ENCODE results near the gene GRID2. TPM values are rescaled to one million over a fixed set of nuclear protein-coding genes. Genes with fewer than 3 reads are reported as not detected.

The GRID2 gene
- total RNA-seq, 1 experiment from 2014 or later: not detected

DNA sequence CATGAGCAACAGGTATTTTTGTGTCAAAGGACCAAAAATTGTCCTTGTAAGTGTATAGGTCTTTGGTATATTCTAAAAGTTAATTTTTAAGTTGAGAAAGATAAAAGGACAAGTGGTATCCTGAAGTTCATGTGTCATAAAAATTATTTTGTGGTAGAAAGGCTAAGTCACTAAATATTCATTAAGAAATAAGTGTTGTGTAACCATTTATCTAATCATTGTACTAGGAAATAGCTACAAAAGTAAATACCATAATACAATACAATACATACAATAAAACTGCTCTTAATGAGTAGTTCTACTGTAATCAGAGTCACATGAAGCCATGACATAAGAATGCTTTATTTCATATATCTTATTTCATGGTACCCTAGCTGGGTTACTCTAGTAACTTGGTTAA is 1442.3 kb downstream of the GRID2 start:
- no peak for DNase-seq (ENCODE audit: low read depth)
- in situ Hi-C loops (cut with HindIII; ENCODE audit: low pct_unique_long_range_greater_than_20kb, low sequenced_read_pairs): no loop called here

DNA sequence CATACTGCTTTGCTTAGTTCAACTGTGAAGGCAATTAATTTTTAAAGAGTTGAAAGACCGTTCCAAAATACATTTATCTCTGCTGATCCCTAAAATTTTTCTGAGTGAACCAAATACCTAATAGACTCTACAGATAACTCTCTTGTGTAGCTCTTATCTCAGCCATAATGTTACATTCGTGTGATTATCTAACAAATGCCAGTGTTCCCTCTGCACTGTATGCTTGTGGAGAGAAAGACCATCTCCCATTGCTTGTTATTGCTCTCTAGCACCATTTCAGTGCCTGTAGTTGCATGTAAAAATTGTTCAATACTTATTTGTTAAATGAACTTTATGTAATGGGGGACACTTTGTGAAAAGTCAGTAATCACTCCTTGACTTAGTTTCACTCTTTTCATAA is 1443.5 kb downstream of the GRID2 start:
- no peak for DNase-seq (ENCODE audit: low read depth)
- in situ Hi-C loops (cut with HindIII; ENCODE audit: low pct_unique_long_range_greater_than_20kb, low sequenced_read_pairs): no loop called here

DNA sequence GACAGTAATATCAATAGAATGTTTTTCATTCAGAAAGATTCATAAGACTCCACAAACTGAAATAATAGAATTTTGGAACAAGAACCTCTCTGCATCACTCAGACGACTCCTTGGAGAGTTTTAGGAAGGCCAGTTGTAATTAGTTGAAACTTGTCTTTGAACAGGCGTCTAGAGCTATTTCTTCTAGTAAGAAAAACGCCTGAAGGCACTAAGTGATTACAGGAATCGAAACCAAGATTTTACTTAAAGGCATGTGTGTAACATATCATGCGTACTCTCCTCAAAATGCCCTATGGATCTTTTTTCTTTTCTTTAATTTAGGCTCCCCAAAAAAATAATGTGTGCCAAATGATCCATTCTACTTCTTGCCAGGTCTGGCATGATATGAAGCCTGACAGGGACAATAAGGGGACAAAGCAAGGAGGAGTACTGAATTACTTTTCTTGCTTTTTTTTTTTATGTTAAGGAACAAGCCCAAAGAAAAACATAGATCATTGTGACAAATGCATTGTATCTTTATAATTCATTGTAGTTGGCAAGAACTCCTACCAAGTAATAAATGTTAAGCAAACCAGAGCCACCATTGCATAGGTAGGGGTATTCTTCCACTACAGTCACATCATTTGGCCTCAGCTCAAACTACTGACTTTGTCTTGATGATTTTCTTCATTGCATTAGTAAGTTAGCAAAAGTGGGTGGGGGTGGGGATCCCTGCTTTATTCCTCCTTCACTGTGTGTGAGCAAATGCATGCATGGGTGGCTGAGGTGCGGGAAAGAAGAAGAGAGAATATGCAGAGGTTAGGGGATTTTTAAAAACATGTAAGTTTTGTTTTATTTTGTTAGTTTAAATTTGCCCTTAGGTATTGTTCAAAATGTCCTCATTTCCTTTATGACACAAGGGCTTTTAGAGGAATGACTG is 1444.9 kb downstream of the GRID2 start:
- in situ Hi-C loops (cut with HindIII; ENCODE audit: low pct_unique_long_range_greater_than_20kb, low sequenced_read_pairs): no loop called here
- DNase-seq (ENCODE audit: low read depth): no peak

DNA sequence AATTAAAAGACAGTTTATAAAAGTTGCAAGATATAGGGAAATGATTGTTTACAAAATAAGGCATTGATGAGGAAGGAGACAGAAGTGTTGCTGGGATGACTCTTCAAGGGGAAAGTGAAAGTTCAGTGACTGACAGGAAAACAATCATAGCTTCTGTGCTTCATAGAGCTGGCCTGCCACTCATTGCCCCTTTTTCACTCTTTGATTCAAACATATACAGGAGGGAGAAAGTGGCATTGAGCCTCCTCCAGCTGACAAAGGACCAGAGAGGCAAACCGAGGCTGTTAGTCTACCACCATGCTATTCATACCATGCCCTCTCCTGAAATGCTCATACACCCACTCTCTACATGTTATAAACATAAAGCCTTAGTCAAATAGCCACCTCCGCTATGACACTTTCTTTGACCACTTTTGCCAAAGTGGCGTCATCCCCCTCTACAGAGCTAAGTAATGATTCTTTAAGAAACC is 1445.6 kb downstream of the GRID2 start:
- in situ Hi-C loops (cut with HindIII; ENCODE audit: low pct_unique_long_range_greater_than_20kb, low sequenced_read_pairs): no loop called here
- no peak for DNase-seq (ENCODE audit: low read depth)

DNA sequence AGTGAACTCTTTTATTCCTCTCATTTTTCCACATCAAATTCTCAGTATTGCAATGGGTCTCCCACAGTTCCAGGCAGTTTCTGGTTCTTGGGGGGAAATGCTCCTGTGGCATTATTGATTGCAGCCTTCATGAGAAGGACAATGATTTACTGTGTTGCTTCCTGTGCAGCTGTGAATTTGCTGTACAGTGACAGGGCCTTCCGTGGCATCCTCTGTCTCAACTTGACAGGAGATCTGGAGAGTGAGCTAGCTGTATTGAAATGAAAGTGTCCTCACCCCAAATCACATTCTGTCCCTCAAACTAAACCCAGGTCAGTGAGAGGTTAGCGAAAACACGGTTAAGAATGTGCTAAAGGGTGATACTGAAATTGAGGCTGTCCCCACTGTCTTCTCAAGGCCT is 1447.6 kb downstream of the GRID2 start:
- no peak for DNase-seq (ENCODE audit: low read depth)
- in situ Hi-C loops (cut with HindIII; ENCODE audit: low pct_unique_long_range_greater_than_20kb, low sequenced_read_pairs): no loop called here

DNA sequence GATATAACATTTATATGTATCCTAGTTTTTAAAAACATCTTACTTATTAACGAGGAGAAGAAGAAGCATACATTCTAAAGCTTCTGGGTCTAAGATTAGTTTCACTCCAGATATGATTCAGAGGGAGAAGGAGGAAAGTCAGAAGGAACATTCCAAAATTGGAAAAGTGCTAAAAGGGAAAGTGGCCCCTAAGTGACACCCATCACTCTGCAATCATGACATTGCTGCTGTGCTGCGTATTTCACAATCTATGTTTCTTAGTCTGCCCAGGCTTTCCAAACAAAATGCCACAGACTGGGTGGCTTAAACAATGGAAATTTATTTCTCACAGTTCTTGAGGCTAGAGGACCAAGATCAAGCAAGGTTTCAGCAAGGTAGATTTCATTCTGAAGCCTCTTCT is 1452.3 kb downstream of the GRID2 start:
- in situ Hi-C loops (cut with HindIII; ENCODE audit: low pct_unique_long_range_greater_than_20kb, low sequenced_read_pairs): no loop called here
- DNase-seq (ENCODE audit: low read depth): no peak

DNA sequence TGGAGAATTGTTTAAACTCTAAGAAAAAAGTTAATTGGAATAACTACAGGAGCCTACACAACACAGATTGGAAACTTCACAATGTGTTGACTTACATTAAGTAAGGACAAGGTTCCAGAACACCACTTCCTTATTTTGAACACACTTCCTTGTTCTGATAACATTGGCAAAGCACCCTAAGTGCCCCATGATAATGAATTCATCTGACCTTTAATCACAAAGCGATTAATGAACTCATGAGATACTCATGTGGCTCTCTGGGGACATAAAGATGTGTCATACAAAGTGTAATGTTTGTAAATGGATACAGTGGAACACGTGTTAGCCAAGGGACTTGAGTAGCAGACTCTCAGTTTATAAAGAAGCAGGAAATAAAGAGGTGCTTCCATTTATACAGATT is 1455.7 kb downstream of the GRID2 start:
- peak; percentile 20 for DNase-seq (ENCODE audit: low read depth)
- in situ Hi-C loops (cut with HindIII; ENCODE audit: low pct_unique_long_range_greater_than_20kb, low sequenced_read_pairs): no loop called here

DNA sequence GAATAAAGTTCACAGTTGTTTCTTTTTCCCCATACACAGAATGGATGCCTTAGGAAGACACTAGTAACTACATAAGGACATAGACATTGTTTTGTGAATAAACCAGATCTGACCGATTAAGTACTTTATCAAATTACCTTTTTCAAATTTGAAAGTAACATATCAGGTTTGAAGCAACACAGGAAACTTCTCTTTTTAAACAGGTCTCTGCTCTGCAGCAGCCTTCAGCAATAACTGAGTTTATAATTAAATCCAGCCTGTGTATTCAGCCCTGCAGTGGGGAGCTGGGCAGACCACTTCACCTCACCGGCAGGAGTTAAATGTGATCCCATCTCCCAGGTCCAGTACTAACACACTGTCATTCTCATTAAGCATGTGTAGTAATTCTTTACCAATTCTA is 1456.5 kb downstream of the GRID2 start:
- in situ Hi-C loops (cut with HindIII; ENCODE audit: low pct_unique_long_range_greater_than_20kb, low sequenced_read_pairs): no loop called here
- DNase-seq (ENCODE audit: low read depth): no peak

DNA sequence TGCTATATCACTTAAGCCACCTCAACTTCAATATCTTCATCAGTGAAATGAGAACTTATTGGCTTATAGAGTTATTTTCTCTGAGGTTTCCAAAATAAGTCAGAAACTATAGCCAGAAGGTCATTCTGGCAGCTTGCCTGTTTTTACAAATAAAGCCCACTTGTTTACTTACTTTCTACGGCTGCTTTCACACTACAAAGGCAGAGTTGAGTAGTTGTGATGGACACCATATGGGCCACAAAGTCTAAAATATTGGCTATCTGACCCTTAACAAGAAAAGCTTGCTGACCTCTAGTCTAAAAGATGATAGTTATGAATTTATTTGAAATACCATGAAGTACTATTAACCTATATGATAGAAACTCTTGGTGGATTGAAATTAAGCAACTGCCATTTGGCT is 1457.5 kb downstream of the GRID2 start:
- in situ Hi-C loops (cut with HindIII; ENCODE audit: low pct_unique_long_range_greater_than_20kb, low sequenced_read_pairs): no loop called here
- no peak for DNase-seq (ENCODE audit: low read depth)

DNA sequence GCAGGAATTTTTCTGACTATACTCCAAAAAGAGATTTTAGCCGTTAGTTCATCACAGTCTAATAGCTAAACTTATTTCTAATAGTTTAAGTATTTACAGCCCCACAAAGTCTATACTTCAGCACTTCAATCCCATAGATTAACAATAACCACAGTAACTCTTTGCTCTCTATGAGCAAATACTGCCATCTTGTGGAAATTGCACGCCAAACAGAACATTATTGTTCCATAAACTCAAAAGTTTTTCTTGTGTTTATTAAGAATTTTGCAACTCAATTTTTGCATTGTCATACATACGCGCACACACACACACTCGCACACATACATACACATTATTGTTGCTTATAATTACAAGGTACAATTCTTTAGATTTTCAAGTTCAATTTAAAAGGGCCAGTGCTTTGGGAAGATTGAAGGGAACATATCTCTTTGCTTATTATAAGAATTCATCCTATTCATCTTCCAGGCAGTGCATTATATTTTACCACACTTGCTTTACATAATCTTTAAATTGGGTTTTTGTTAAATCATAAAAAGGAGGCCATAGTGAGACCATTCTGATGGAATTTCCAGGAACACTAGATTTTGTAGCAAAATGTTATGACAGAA is 1461.0 kb downstream of the GRID2 start:
- peak; percentile 41 for DNase-seq (ENCODE audit: low read depth)
- in situ Hi-C loops (cut with HindIII; ENCODE audit: low pct_unique_long_range_greater_than_20kb, low sequenced_read_pairs): no loop called here

DNA sequence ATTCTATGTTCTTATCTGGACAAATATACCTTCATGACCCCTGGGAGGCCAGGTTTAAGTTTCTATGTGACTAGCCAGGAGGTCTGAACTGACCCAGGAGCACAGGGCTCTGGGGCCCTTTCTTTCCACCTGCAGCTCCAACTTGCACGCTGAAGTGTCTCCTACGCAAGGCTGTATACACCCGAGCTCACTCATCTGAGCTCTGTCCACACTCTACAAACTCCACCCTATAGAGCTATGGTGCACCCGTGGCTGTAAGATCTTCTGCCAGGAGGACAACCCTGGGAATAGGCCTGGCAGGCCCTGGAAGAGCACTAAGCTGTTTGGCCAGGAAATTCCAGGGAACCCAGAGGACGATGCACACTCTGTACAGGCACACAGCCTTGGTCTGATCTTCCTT is 1464.2 kb downstream of the GRID2 start:
- DNase-seq (ENCODE audit: low read depth): no peak
- in situ Hi-C loops (cut with HindIII; ENCODE audit: low pct_unique_long_range_greater_than_20kb, low sequenced_read_pairs): no loop called here

DNA sequence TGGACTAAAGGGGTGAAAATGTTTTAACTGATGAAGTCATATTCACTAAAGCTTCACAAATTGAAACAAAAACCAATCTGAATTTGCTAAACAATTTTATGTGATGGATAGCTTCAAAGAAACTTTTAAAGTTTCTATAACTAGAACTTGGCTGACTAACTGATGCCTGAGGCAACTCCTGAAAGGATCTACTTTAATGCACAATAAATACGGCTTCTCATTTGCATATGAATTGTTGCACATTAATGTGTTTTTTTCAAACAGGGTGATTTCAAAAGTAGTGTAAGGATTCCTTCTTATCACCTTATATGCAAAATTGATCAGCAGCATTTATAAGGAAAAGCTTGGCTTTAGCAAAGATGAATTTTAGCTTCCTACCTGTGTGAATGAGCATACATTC is 1466.4 kb downstream of the GRID2 start:
- in situ Hi-C loops (cut with HindIII; ENCODE audit: low pct_unique_long_range_greater_than_20kb, low sequenced_read_pairs): no loop called here
- DNase-seq (ENCODE audit: low read depth): no peak

DNA sequence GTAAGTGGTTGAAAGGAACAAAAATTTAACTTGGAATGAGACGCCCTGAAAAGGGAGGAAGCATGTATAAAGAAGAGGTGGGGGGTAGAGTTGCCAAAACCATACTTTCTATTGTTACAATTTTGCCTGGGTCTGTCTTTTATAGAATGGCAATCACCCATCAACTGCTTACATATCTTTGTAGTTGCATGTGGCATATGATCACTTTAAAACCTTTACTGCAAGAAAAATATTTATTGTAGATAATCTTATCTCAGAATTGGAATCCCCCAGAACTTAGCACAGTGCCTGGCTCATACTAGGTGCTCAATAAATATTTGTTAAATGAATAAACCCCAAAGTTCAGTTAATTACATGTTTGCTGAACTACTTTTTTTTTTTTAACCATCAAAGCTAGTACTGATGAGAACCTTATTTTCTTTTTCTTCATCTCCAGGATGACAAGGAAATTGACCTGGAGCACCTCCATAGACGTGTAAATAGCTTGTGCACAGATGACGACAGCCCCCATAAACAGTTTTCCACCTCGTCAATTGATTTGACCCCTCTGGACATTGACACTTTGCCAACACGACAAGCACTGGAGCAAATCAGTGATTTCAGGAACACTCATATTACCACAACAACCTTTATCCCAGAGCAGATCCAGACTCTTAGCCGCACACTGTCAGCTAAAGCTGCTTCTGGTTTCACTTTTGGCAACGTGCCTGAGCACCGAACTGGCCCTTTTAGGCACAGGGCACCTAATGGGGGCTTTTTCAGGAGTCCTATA is 1468.1 kb downstream of the GRID2 start:
- peak; percentile 7 for DNase-seq (ENCODE audit: low read depth)
- in situ Hi-C loops (cut with HindIII; ENCODE audit: low pct_unique_long_range_greater_than_20kb, low sequenced_read_pairs): no loop called here

DNA sequence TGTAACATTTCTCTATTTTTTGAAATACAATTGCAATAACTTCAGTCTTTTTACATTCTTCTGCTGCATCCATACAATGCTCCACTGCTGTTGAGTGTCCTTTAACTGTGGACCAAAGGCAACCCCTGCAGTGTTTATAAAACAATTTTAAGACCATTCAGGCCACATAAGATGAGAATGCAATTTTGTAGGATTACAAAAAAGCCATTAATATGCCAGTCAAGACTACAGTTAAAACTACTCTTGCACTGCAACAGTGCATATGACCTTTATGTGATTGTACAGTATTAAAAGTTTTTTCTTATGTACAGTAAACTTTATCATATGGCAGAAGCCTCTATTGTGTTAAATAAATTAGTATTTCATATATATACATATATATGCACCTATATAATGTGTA is 1469.1 kb downstream of the GRID2 start:
- no peak for DNase-seq (ENCODE audit: low read depth)
- in situ Hi-C loops (cut with HindIII; ENCODE audit: low pct_unique_long_range_greater_than_20kb, low sequenced_read_pairs): no loop called here

DNA sequence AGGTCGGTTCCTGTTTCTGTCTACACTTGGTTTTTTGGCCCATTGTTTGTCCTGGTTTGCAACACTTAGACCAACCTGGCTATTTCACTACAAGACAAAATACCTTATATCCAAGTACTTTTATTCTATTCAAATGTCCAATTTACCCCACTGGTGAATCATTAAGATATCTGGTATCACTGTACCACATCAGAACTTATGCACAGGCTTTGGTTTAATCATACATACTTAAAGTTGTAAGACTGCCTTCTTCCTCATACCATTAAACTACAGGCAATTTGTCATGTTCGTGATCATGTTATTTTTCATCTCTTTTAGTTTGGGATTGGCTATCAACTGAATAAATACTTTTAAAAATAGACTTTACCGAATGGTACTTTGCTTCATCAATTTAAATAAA is 1471.8 kb downstream of the GRID2 start:
- in situ Hi-C loops (cut with HindIII; ENCODE audit: low pct_unique_long_range_greater_than_20kb, low sequenced_read_pairs): no loop called here
- no peak for DNase-seq (ENCODE audit: low read depth)

DNA sequence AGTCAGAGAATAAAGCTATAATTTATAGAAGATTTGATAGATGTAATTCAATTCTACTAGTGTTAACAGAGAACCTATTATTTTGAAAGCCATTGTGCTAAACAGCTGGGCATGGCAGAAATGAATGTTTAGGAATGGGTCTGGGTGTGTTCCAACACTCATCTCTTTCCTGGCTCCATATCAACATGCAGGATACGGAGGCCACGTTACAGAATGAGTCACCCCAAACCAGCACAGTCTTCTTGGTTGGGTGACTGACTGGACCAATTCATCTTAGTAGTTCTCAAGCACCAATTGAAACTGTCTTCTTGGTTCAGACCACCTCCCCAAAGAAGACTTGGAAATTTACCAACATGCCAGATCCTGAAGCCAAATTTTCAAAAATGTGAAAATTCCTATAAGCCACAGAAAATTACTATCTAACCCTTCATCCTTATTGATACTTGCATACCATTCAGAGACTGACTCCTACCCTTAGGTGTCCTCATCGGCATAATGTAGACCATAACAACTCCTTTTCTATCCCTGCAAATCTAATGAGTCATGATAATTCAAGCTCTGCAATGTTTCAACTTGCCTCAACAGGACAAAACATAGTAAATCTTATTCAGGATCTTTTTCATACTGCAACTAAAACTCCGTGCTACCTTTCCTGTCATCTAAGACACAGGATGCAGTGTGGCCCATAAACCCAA is 1472.8 kb downstream of the GRID2 start:
- peak; percentile 7 for DNase-seq (ENCODE audit: low read depth)
- in situ Hi-C loops (cut with HindIII; ENCODE audit: low pct_unique_long_range_greater_than_20kb, low sequenced_read_pairs): no loop called here

DNA sequence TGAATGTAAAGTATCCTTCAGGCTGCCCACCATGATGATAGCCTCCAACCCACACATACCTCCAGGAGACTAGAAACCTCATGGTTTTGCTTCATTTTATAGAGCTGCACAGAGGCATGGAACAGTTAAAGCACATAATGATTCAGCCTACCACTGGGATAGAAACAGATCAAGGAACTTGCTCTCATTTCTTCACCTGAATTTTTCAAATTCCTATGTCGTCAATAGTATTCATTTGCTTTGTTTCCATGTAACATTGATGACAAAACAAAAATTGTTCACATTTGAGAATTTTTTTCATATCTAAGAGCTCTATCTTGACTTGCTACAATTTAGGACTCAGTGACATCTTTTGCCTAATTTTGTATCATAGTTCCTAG is 1473.3 kb downstream of the GRID2 start:
- in situ Hi-C loops (cut with HindIII; ENCODE audit: low pct_unique_long_range_greater_than_20kb, low sequenced_read_pairs): no loop called here
- no peak for DNase-seq (ENCODE audit: low read depth)

DNA sequence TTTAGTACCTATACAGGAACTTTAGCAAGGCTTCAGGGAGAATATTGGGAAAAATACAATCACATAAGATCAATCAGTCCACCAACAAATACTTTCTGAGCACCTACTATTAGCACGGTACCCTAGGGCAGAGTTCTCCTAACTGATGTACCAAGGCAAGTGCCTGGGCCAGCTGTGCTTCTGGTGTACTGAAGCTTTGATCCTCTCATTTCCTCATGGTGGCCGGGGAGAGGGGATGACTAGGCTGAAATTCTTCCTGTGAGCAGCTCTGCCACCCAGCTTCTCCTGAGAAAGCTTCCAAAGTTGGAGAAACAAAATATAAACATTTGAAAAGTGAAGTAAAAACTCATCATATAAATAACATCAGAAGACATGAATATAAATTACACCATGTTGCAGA is 1475.5 kb downstream of the GRID2 start:
- no peak for DNase-seq (ENCODE audit: low read depth)
- in situ Hi-C loops (cut with HindIII; ENCODE audit: low pct_unique_long_range_greater_than_20kb, low sequenced_read_pairs): no loop called here

DNA sequence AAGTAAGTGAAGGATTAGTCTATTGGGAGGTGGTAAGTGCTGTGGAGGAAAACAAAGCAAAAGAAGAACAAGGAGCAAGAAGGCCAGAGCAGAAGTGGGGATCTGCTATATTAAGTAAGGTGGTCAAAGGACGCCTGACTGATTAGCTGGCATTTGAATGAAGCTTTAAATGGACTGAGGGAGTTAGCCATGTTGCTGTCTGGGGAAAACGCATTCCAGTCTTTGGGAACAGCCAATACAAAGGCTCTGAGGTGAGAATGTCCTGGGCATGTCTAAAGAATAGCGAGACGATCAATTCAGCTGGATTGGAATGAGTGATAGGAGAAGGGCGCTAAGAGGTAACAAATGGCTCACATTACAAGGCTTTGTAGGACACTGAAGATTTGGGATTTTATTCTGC is 1476.3 kb downstream of the GRID2 start:
- in situ Hi-C loops (cut with HindIII; ENCODE audit: low pct_unique_long_range_greater_than_20kb, low sequenced_read_pairs): no loop called here
- DNase-seq (ENCODE audit: low read depth): no peak

Measured in Caki2 (cell line).